ENCODE results near the gene MRPS25.
A peak's percentile ranks its signal among the peaks of the same experiment; 100 is the strongest.

Gene MRPS25

GRCh38 chr3:15081960-15082664 is 17.0 kb upstream of the MRPS25 start:
- DNase-seq, result no peak

- DNase-seq, result no peak
Observed at GRCh38 chr3:15079091-15079490, 14.0 kb upstream of the MRPS25 start.

GRCh38 chr3:15074500-15074899 is 9.4 kb upstream of the MRPS25 start:
- no peak for DNase-seq

GRCh38 chr3:15071699-15072098 is 6.6 kb upstream of the MRPS25 start:
- DNase-seq, result no peak

GRCh38 chr3:15069441-15069840 is 4.3 kb upstream of the MRPS25 start:
- DNase-seq, result no peak

GRCh38 chr3:15066467-15066866 is 1.4 kb upstream of the MRPS25 start:
- no peak for DNase-seq

- DNase-seq, result no peak
Observed at GRCh38 chr3:15065550-15066007, 464 bp upstream of the MRPS25 start.

GRCh38 chr3:15064299-15064834 is 748 bp downstream of the MRPS25 start:
- peak in 1 of 5 experiments; percentile 39 for DNase-seq

GRCh38 chr3:15063656-15064286 is 1.3 kb downstream of the MRPS25 start:
- no peak for DNase-seq

GRCh38 chr3:15063238-15063637 is 1.9 kb downstream of the MRPS25 start:
- no peak for DNase-seq

GRCh38 chr3:15060029-15060428 is 5.1 kb downstream of the MRPS25 start:
- DNase-seq, result no peak

- DNase-seq, result no peak
Observed at GRCh38 chr3:15056676-15057404, 8.3 kb downstream of the MRPS25 start.

GRCh38 chr3:15055019-15055557 is 10.0 kb downstream of the MRPS25 start:
- DNase-seq, result peak in 3 of 5 experiments; percentile 42 to 92 (median 57)

- DNase-seq, result no peak
Observed at GRCh38 chr3:15053541-15053940, 11.6 kb downstream of the MRPS25 start.

GRCh38 chr3:15052335-15053242 is 12.5 kb downstream of the MRPS25 start:
- DNase-seq, result no peak

GRCh38 chr3:15051531-15051930 is 13.6 kb downstream of the MRPS25 start:
- DNase-seq, result peak in 2 of 5 experiments; percentile 33 to 62

- DNase-seq, result no peak
Observed at GRCh38 chr3:15050405-15051092, 14.6 kb downstream of the MRPS25 start.

GRCh38 chr3:15049584-15049983 is 15.5 kb downstream of the MRPS25 start:
- DNase-seq, result no peak

GRCh38 chr3:15045667-15046066 is 19.4 kb downstream of the MRPS25 start:
- DNase-seq, result no peak

GRCh38 chr3:15044326-15044725 is 20.8 kb downstream of the MRPS25 start:
- no peak for DNase-seq

- DNase-seq, result no peak
Observed at GRCh38 chr3:15043408-15044171, 21.5 kb downstream of the MRPS25 start.
